GM23338 (cell line): Measurements from ENCODE around the gene ARF1. TPM values are rescaled to one million over a fixed set of nuclear protein-coding genes. Genes with fewer than 3 reads are reported as not detected.

Experiments used
- ATAC-seq: fragments of 200-7000 bp; cut with Tn5 transposase; 3 replicates; pipeline ENCODE4 v1.9.1; 2020
- DNase-seq: peaks from one replicate; pipeline ENCODE4 v3.0.0-alpha.2; 2015; ENCODE audit warnings: low spot score
- H2AFZ ChIP-seq: fragments of 200-600 bp; sonication (generic); 2 replicates; pipeline ENCODE4 v1.8.0; 2016; ENCODE audit warnings: antibody characterized with exemption, mild to moderate bottlenecking, moderate library complexity
- H3F3A ChIP-seq: fragments of 200-600 bp; sonication (generic); replicated peaks from 2 replicates; pipeline ENCODE4 v1.8.0; 2017; ENCODE audit warnings: antibody characterized with exemption, mixed run types, low read depth
- H3K27ac ChIP-seq: fragments of 200-600 bp; sonication (generic); 2 replicates; pipeline ENCODE4 v1.6.1; 2016; ENCODE audit warnings: low read depth
- H3K27me3 ChIP-seq: fragments of 200-600 bp; sonication (generic); 2 replicates; pipeline ENCODE4 v1.8.0; 2016; ENCODE audit warnings: mild to moderate bottlenecking, mixed run types, moderate library complexity; ENCODE audit not compliant: insufficient read depth
- H3K36me3 ChIP-seq: fragments of 200-600 bp; sonication (generic); 2 replicates; pipeline ENCODE4 v1.8.0; 2016; ENCODE audit warnings: mild to moderate bottlenecking; ENCODE audit not compliant: insufficient read depth
- H3K4me1 ChIP-seq: fragments of 200-600 bp; sonication (generic); 2 replicates; pipeline ENCODE4 v1.8.0; 2016; ENCODE audit warnings: mild to moderate bottlenecking, moderate library complexity; ENCODE audit not compliant: insufficient read depth
- H3K4me2 ChIP-seq: fragments of 200-600 bp; sonication (generic); 2 replicates; pipeline ENCODE4 v1.7.1; 2017; ENCODE audit warnings: mixed run types
- H3K4me3 ChIP-seq: fragments of 200-600 bp; sonication (generic); 2 replicates; pipeline ENCODE4 v1.6.1; 2016; ENCODE audit warnings: mixed run types
- H3K79me2 ChIP-seq: fragments of 200-600 bp; sonication (generic); replicated peaks from 2 replicates; pipeline ENCODE4 v1.8.0; 2017; ENCODE audit warnings: mild to moderate bottlenecking; ENCODE audit not compliant: insufficient read depth
- H3K9me2 ChIP-seq: fragments of 200-600 bp; sonication (generic); 2 replicates; pipeline ENCODE4 v1.8.0; 2017; ENCODE audit not compliant: insufficient read depth
- H4K20me1 ChIP-seq: fragments of 200-600 bp; sonication (generic); replicated peaks from 2 replicates; pipeline ENCODE4 v1.8.0; 2017; ENCODE audit warnings: mild to moderate bottlenecking; ENCODE audit not compliant: insufficient read depth
- H3K27ac Mint-ChIP-seq: 2 replicates; pipeline ENCODE4 v1.8.0; 2020; ENCODE audit warnings: inconsistent platforms, mild to moderate bottlenecking, moderate library complexity, mixed read lengths
- H3K27me3 Mint-ChIP-seq: 3 replicates; pipeline ENCODE4 v1.8.0; 2022; ENCODE audit warnings: low read depth, mild to moderate bottlenecking, moderate library complexity, mixed read lengths, inconsistent platforms; ENCODE audit not compliant: insufficient read depth, poor library complexity
- H3K36me3 Mint-ChIP-seq: 3 replicates; pipeline ENCODE4 v1.8.0; 2021; ENCODE audit warnings: low read depth, mild to moderate bottlenecking, inconsistent platforms, moderate library complexity, mixed read lengths
- H3K4me1 Mint-ChIP-seq: 3 replicates; pipeline ENCODE4 v1.8.0; 2020; ENCODE audit warnings: mild to moderate bottlenecking, inconsistent platforms, mixed read lengths
- H3K4me3 Mint-ChIP-seq: 3 replicates; pipeline ENCODE4 v1.8.0; 2021; ENCODE audit warnings: moderate library complexity, mild to moderate bottlenecking, inconsistent platforms, mixed read lengths
- H3K9me3 Mint-ChIP-seq: 3 replicates; pipeline ENCODE4 v1.8.0; 2020; ENCODE audit warnings: moderate library complexity, mild to moderate bottlenecking, inconsistent platforms, mixed read lengths
- CREB1 ChIP-seq: fragments of 250-450 bp; sonication (Bioruptor Pico); IDR thresholded peaks from 2 replicates; pipeline ENCODE4 v1.5.0; 2020; ENCODE audit warnings: low read depth, mild to moderate bottlenecking, moderate library complexity
- ETS1 ChIP-seq: IDR thresholded peaks from 2 replicates; pipeline ENCODE4 v1.6.1; 2016; ENCODE audit warnings: antibody characterized with exemption
- EZH2 ChIP-seq: fragments of 200-600 bp; sonication (generic); IDR thresholded peaks from one replicate; pipeline ENCODE4 v1.8.0; 2017; ENCODE audit warnings: antibody characterized with exemption, mild to moderate bottlenecking, low read depth; ENCODE audit not compliant: unreplicated experiment
- EZH2phosphoT487 ChIP-seq: fragments of 200-600 bp; sonication (generic); IDR thresholded peaks from one replicate; pipeline ENCODE4 v1.8.1; 2018; ENCODE audit warnings: antibody characterized with exemption; ENCODE audit not compliant: unreplicated experiment
- JUNB ChIP-seq: IDR thresholded peaks from one replicate; pipeline ENCODE4 v1.6.1; 2016; ENCODE audit warnings: antibody characterized with exemption; ENCODE audit not compliant: unreplicated experiment
- NANOG ChIP-seq: IDR thresholded peaks from 2 replicates; pipeline ENCODE4 v1.6.1; 2016; ENCODE audit warnings: antibody characterized with exemption, borderline replicate concordance
- POLR2AphosphoS5 ChIP-seq: IDR thresholded peaks from 2 replicates; pipeline ENCODE4 v1.6.1; 2016; ENCODE audit warnings: antibody characterized with exemption, low read depth
- STAT1 ChIP-seq: IDR thresholded peaks from one replicate; pipeline ENCODE4 v1.6.1; 2016; ENCODE audit warnings: antibody characterized with exemption; ENCODE audit not compliant: unreplicated experiment
- ZNF114 ChIP-seq: fragments of 250-450 bp; sonication (Bioruptor Pico); IDR thresholded peaks from 2 replicates; pipeline ENCODE4 v1.5.0; 2020; ENCODE audit warnings: mild to moderate bottlenecking, moderate library complexity
- ZNF331 ChIP-seq: fragments of 250-450 bp; sonication (Bioruptor Pico); IDR thresholded peaks from 2 replicates; pipeline ENCODE4 v1.5.0; 2020; ENCODE audit warnings: low read depth, mild to moderate bottlenecking, moderate library complexity
- ZNF462 ChIP-seq: fragments of 250-450 bp; sonication (Bioruptor Pico); IDR thresholded peaks from 2 replicates; pipeline ENCODE4 v1.5.0; 2020; ENCODE audit warnings: mild to moderate bottlenecking, moderate library complexity
- polyA plus RNA-seq: library from polyadenylated mRNA; unstranded; fragments of >200 nt; fragmentation: Nextera tagmentation; extraction: Ambion mirVana; gene quantifications from 2 replicates; pipeline ENCODE4 v1.2.1, GENCODE V29; 2016
- total RNA-seq: library from RNA; depleted of rRNA; stranded (reverse); fragments of >200 nt; shearing (Covaris generic); gene quantifications from 2 replicates; pipeline ENCODE4 v1.2.3, GENCODE V29; 2014
- TF ChIP-seq, protein P1 (sequence below): IDR thresholded peaks from one replicate; pipeline ENCODE4 v1.6.1; 2018; ENCODE audit warnings: antibody characterized with exemption; ENCODE audit not compliant: unreplicated experiment
- TF ChIP-seq, protein P2 (sequence below), 2 experiments: fragments of 200-600 bp in 1 of 2; sonication (generic) in 1 of 2; conservative IDR thresholded peaks; 2 replicates each; pipeline versions ENCODE4 v1.5.1 to v1.6.1; 2016 to 2017; ENCODE audit warnings: antibody characterized with exemption in 2 of 2, low read depth in 2 of 2, mild to moderate bottlenecking in 2 of 2, moderate library complexity in 1 of 2

Gene ARF1
- total and polyA plus RNA-seq, 2 experiments from 2014 or later: 210 to 306 TPM

DNA sequence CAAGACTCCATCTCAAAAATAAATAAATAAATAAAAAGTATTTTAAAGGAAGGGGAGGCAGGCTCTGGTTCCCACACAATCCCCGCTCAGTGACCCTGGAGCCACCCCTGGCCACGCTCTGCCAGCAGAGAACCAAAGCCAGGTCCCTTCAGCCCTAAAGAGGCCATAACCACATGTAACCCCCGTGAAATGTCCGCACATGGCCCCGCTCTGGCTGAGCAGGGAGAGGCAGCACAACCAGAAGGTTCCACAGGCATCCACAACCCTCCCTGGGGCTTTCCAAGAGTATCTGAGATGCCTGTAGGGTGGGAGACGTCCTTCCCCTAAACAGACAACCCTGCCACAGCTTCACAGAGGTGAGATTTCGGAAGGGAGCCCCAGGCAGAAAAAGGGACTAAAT, 1.4 kb upstream of the ARF1 start:
- peaks cover 28% of the 10 kb centered on the region for H3K4me1 ChIP-seq
- no peak overlapping the region for H2AFZ ChIP-seq
- H3K9me2 ChIP-seq: no peaks in the 10 kb centered on the region
- ATAC-seq: no peak
- no peak overlapping the region for H3K27ac ChIP-seq
- no peak for DNase-seq
- H3K79me2 ChIP-seq: peaks cover 34% of the 10 kb centered on the region
- TF ChIP-seq POLR2AphosphoS5: no peak
- no peak for TF ChIP-seq ZNF462 (CRISPR knock-in tag)
- no peak for TF ChIP-seq JUNB
- TF ChIP-seq, protein P1, sequence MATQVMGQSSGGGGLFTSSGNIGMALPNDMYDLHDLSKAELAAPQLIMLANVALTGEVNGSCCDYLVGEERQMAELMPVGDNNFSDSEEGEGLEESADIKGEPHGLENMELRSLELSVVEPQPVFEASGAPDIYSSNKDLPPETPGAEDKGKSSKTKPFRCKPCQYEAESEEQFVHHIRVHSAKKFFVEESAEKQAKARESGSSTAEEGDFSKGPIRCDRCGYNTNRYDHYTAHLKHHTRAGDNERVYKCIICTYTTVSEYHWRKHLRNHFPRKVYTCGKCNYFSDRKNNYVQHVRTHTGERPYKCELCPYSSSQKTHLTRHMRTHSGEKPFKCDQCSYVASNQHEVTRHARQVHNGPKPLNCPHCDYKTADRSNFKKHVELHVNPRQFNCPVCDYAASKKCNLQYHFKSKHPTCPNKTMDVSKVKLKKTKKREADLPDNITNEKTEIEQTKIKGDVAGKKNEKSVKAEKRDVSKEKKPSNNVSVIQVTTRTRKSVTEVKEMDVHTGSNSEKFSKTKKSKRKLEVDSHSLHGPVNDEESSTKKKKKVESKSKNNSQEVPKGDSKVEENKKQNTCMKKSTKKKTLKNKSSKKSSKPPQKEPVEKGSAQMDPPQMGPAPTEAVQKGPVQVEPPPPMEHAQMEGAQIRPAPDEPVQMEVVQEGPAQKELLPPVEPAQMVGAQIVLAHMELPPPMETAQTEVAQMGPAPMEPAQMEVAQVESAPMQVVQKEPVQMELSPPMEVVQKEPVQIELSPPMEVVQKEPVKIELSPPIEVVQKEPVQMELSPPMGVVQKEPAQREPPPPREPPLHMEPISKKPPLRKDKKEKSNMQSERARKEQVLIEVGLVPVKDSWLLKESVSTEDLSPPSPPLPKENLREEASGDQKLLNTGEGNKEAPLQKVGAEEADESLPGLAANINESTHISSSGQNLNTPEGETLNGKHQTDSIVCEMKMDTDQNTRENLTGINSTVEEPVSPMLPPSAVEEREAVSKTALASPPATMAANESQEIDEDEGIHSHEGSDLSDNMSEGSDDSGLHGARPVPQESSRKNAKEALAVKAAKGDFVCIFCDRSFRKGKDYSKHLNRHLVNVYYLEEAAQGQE: no peak
- TF ChIP-seq, protein P2, sequence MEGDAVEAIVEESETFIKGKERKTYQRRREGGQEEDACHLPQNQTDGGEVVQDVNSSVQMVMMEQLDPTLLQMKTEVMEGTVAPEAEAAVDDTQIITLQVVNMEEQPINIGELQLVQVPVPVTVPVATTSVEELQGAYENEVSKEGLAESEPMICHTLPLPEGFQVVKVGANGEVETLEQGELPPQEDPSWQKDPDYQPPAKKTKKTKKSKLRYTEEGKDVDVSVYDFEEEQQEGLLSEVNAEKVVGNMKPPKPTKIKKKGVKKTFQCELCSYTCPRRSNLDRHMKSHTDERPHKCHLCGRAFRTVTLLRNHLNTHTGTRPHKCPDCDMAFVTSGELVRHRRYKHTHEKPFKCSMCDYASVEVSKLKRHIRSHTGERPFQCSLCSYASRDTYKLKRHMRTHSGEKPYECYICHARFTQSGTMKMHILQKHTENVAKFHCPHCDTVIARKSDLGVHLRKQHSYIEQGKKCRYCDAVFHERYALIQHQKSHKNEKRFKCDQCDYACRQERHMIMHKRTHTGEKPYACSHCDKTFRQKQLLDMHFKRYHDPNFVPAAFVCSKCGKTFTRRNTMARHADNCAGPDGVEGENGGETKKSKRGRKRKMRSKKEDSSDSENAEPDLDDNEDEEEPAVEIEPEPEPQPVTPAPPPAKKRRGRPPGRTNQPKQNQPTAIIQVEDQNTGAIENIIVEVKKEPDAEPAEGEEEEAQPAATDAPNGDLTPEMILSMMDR (conservative IDR thresholded peaks at IDR 0.05; ENCODE audit: low read depth in 2 of 2): no peak
- TF ChIP-seq ETS1: no peak
- TF ChIP-seq EZH2: no peak
- TF ChIP-seq EZH2phosphoT487: no peak
- TF ChIP-seq ZNF114 (CRISPR knock-in tag): no peak
- TF ChIP-seq STAT1: no peak
- TF ChIP-seq CREB1 (CRISPR knock-in tag): no peak
- TF ChIP-seq NANOG: no peak
- TF ChIP-seq ZNF331 (CRISPR knock-in tag): no peak
- no peaks in the 10 kb centered on the region for H3K36me3 ChIP-seq
- Mint-ChIP-seq H3K27me3 (peaks cover 46% of the 10 kb centered on the region), H3K4me1 (peaks cover 29% of the 10 kb centered on the region), H3K27ac (no peak overlapping the region), H3K4me3 (peak overlapping the region; percentile 73), H3K36me3 (peaks cover 13% of the 10 kb centered on the region; the same call in 1 of the 3 replicates), H3K9me3 (no peaks in the 10 kb centered on the region)
- no peaks in the 10 kb centered on the region for H3F3A ChIP-seq
- H3K27me3 ChIP-seq: peaks cover 57% of the 10 kb centered on the region
- H4K20me1 ChIP-seq: peaks cover 29% of the 10 kb centered on the region
- peak overlapping the region; percentile 90 for H3K4me2 ChIP-seq
- peak overlapping the region; percentile 93 for H3K4me3 ChIP-seq
